BJ (cell line): ENCODE measurements around the gene FAM107B. TPM values are rescaled to one million over a fixed set of nuclear protein-coding genes. Genes with fewer than 3 reads are reported as not detected.

ENCODE experiments used
- CTCF ChIA-PET: fragments of 350-600 bp; formaldehyde crosslinking; extraction: SDS; loops from one replicate; lab custom pipeline; 2021; ENCODE audit warnings: antibody characterized with exemption, inconsistent platforms; lab: Yijun Ruan, JAX
- POLR2A ChIA-PET: fragments of 300-600 bp; sonication (Branson Sonifier 250); formaldehyde crosslinking; extraction: SDS; loops from one replicate; lab custom pipeline; 2021; ENCODE audit warnings: antibody characterized with exemption; lab: Charles Lee
- DNase-seq: peaks from one replicate; pipeline ENCODE4 v3.0.0-alpha.2; 2011; ENCODE audit warnings: low read depth
- H3K27me3 ChIP-seq: 2 replicates; pipeline ENCODE4 v1.6.0; 2011; ENCODE audit warnings: low read length; ENCODE audit not compliant: control insufficient read depth, insufficient read depth
- H3K36me3 ChIP-seq: 2 replicates; pipeline ENCODE4 v1.5.1; 2011; ENCODE audit warnings: low read length; ENCODE audit not compliant: control insufficient read depth, insufficient read depth
- H3K4me3 ChIP-seq: 2 replicates; pipeline ENCODE4 v1.5.1; 2011; ENCODE audit warnings: low read depth, mild to moderate bottlenecking, control low read depth, low read length
- CTCF ChIP-seq: IDR thresholded peaks from 2 replicates; pipeline ENCODE4 v1.5.1; 2011; ENCODE audit warnings: low read depth, mild to moderate bottlenecking, control low read depth, inconsistent platforms, low read length, moderate library complexity; ENCODE audit not compliant: insufficient read depth
- polyA plus RNA-seq: library from polyadenylated mRNA; depleted of rRNA; stranded (reverse); fragments of >200 nt; gene quantifications from 2 replicates; pipeline ENCODE4 v1.2.3, GENCODE V29; 2011

FAM107B gene
- polyA plus RNA-seq, 1 experiment = 11.3 TPM

DNA sequence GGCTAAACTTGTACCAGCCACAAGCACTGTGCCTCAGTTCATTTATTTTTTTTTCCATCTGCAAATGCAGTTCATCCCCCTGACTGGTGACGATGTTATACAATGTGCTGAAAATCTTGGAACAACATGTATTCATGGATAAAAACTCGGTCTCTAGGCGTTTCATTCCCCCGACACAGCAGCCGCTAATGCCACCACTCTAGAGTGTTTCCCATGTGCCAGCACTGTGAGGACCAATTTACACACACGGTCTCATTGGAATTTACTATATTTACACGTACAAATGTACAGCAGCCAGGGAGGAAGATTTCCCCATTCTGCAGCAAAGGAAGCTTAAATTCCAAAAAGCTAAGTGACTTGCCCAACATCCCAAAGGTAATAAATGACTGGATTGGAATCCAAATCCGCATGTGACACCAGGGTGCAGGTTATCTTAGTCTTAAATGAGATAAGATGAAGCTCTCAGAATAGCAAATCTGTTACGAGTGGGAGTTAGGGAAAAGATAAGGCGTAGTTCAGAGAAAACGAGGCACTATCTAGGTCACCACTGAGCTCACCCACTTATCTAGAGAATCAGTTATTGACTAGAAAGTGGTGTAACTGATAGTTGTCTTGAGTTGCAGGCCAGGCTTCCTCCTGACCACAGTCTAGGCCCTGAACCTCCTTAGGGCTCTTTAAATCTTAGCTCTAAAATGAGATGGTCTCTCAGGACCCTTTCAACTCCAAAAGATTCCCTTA, 36.7 kb downstream of the FAM107B start:
- no peak for DNase-seq
- ChIA-PET POLR2A (no interaction called here), CTCF (interaction anchor here (1.3 kb wide), 1 partner anchor 10 kb away, joined by 3 read pairs; no protein-coding TSS in a partner anchor)

GRCh38 chr10:14736600-14737081, 38.1 kb downstream of the FAM107B start:
- ChIA-PET CTCF (no interaction called here), POLR2A (no interaction called here)
- Histone ChIP-seq H3K36me3 (no peaks in the 10 kb centered on the region), H3K27me3 (no peaks in the 10 kb centered on the region), H3K4me3 (no peak overlapping the region)
- peak; percentile 21 for DNase-seq
- no peak for TF ChIP-seq CTCF

More for the DNA sequence above, 36.7 kb downstream of the FAM107B start:
- TF ChIP-seq CTCF = no peak
- no peak overlapping the region for H3K4me3 ChIP-seq
- H3K36me3 ChIP-seq = no peaks in the 10 kb centered on the region
- no peaks in the 10 kb centered on the region for H3K27me3 ChIP-seq

- POLR2A ChIA-PET = no interaction called here
Observed at GRCh38 chr10:14736043-14736442, 38.7 kb downstream of the FAM107B start.

DNA sequence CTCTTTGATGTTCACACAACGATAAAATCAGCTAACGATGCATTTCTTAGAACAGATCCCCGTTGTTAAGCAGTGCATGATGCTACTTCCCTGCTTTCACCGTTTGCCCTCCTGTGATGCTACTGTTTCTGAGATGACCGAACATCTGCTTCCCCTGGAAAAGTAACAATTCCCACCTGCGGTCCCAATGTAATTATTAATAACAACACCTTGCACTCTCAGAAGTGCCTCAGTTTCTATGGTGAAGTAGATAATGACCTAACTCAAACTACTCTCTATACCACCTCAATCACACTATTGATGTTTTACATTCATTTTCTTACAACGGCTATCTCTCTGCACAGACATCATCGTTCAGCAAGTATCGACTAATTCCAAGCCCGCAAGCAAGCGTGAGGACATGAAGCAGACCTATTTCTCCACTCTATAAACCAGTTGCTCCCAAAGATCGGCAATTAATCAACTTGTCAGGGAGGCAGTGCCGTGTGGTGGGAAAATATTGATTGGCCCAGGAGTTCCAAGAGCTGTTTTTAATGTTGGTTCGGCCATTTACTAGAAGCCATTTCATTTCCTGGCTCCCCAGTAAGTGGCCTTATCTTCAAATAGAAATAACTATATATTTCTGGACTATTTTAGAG, 42.7 kb downstream of the FAM107B start:
- ChIA-PET POLR2A (no interaction called here), CTCF (no interaction called here)
- no peak overlapping the region for H3K4me3 ChIP-seq

More at GRCh38 chr10:14736043-14736442, 38.7 kb downstream of the FAM107B start:
- TF ChIP-seq CTCF = no peak
- Histone ChIP-seq H3K27me3 (no peaks in the 10 kb centered on the region), H3K36me3 (no peaks in the 10 kb centered on the region), H3K4me3 (no peak overlapping the region)
- no peak for DNase-seq
- CTCF ChIA-PET = no interaction called here

More for the DNA sequence above, 42.7 kb downstream of the FAM107B start:
- Histone ChIP-seq H3K27me3 (0 out of 2 replicates have a peak, but pooled peaks cover 1% of the 10 kb centered on the region), H3K36me3 (no peaks in the 10 kb centered on the region)
- DNase-seq = no peak
- TF ChIP-seq CTCF = no peak
